GM19035 (cell line): ENCODE data around the gene GPR15LG.
"Not testable (repeated sequence)": the region's sequence is repeated elsewhere in the genome, so short reads cannot be mapped to it uniquely, and the experiment has no call there.

Source experiments
- ATAC-seq: cut with Tn5 transposase; IDR thresholded peaks from one replicate; pipeline ENCODE4 v1.9.1; 2021; ENCODE audit not compliant: unreplicated experiment

Gene GPR15LG

DNA sequence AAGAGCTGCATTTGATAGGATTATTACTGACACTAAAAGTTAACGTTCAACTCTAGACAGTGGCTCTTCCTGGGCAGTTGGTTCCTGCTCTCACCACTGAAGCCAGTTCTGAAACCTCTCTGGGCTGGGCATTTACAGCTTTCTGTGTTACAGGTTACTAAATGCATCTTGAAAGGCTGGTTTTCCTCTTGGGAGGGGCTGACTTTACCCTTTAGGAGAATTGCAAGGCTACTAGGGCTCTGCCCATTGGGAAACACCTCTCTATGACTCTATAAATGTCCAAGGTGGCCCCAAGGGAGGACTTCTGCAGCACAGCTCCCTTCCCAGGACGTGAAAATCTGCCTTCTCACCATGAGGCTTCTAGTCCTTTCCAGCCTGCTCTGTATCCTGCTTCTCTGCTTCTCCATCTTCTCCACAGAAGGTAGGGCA is at the start of gene GPR15LG:
Gene GPR15LG (plus strand): TSS at position 301 of the 429 bp plus-strand sequence. CDS start 51 bp downstream, at position 352.
- peak; percentile 37 for ATAC-seq

DNA sequence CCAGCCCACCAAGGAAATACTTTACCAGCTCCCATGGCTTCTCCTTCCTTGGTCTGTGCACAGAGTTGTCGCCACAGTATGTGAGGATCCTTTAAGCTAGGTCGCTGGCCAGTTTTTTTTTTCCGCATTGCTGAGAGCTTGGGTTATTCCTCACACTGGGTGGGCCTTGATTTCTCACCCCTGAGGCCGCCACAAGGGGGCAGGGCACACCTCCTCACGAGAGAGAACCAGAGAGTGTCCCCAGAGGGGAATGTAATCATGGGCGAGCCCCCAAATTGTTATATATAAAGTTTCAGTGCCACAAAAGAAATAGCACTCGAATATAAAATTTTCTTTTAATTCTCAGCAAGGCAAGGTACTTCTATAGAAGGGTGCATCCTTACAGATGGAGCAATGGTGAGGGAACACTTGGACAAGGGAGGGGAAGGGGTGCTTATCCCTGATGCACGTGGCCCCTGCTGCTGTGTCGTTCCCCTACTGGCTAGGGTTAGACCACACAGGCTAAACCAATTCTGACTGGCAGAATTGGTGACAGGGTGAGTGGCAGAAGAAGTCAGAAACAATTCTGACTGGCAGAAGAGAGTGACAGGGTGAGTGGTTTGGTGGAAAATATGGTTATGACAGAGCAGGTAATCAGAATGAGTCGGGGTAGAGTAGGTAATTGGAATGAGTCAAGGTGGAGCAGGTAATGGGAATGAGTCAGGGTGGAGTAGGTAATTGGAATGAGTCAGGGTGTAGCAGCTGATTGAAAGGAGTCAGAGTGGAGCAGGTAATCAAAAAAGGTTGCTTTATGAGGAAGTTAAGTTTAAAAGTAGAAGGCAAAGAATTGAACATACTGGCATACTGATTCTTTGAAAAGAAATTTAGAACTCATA is 47.5 kb upstream of the GPR15LG start:
- not testable (repeated sequence) for ATAC-seq

DNA sequence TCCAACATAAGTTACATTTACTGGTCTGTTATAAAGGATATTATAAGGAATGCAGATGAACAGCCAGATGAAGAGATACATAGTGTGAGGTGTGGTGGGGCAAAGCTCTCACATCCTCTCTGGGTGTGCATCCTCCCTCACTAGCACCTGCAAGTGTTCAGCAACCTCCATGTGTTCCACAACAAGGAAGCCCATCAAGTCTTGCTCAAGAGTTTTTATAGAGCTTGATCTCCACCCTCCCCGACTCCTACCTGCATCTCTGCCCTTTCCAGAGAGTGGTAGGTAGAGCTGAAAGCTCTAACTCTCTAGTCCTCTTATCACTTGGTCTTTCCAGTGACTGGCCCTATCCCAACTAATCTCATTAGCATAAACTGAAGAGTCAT is 46.8 kb upstream of the GPR15LG start:
- no peak for ATAC-seq

DNA sequence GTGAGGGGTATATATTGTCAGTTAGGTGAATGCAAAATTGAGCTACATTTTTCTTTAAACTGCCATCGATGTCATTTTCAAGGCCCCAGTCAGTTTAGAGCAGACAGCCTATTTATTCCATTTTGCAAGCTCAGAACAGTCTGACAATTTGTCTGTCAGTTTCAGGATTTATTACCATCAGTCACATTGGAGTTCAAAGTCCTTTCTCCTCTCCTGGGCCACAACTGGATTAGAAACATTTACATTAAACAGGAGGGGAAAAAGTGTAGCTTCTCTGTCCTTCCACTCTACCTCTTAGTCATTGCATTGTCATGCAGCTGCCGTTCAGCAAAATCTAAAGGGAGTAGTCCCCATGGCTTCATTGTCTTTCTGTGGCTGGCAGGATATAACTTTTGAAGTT is 37.8 kb upstream of the GPR15LG start:
- ATAC-seq, result no peak

GRCh38 chr10:84137811-84138210 is 35.8 kb upstream of the GPR15LG start:
- no peak for ATAC-seq

GRCh38 chr10:84138478-84139125 is 35.0 kb upstream of the GPR15LG start:
- ATAC-seq, result peak; percentile 1

DNA sequence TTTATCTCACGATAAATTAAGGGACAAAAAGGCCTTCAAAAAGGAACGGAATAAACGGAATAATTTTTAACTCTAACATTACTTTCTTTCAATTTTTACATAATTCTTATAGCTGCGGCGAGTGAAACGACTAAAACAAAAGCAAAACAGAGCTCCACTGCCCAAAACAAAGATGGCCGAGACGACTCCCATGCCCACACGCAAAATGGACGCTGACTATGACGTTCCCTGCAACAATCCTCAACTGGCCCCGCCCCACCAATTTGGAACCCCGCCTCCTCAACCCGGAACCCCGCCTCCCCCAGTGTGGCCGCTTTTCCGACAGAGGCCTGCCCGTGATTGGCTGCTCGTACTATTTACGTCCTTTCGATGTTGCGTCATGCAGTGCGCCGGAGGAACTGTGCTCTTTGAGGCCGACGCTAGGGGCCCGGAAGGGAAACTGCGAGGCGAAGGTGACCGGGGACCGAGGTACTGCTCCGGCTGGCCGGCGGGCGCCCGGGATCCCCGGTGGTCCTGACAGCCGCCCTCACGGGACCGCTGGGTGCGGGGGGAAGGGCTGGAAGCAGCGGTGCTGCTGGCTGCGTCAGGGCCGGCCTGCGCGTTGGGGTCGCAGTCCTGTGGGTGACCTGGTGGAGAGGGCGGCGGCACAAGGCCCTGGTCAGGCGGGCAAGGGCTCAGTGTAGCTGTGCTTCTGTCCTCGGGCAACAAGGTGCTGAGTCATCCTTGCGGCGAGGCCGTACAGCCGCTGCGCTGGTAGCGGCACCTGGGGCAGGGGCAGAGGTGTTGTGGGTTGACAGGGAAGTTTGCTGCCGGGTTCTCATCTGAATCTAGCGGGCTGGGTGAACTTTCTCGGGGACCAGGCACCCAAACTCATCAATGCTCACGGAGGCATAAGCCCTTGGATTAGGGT is 34.2 kb upstream of the GPR15LG start, which contains the start of gene GHITM:
Gene GHITM (plus strand): TSS at position 384 of the 910 bp plus-strand sequence. CDS start 1,992 bp downstream, outside the sequence.
- ATAC-seq, result peak; percentile 98

GRCh38 chr10:84140036-84140379 is 33.6 kb upstream of the GPR15LG start:
- peak; percentile 2 for ATAC-seq

GRCh38 chr10:84147347-84147746 is 26.3 kb upstream of the GPR15LG start:
- ATAC-seq, result no peak

- peak; percentile 48 for ATAC-seq
Observed at GRCh38 chr10:84148006-84148597, 25.5 kb upstream of the GPR15LG start.

DNA sequence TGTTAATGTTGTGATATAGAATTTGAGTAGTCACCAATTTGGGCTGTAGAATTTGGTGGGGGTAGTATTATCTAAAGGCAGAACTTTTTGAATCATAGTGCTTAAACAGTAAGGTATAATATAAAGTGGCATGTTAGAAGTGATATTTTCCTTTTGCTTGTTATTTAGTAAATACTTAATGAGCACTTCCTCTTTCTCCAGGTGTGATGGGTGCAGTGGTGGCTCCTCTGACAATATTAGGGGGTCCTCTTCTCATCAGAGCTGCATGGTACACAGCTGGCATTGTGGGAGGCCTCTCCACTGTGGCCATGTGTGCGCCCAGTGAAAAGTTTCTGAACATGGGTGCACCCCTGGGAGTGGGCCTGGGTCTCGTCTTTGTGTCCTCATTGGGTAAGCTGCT is 23.7 kb upstream of the GPR15LG start:
- no peak for ATAC-seq

DNA sequence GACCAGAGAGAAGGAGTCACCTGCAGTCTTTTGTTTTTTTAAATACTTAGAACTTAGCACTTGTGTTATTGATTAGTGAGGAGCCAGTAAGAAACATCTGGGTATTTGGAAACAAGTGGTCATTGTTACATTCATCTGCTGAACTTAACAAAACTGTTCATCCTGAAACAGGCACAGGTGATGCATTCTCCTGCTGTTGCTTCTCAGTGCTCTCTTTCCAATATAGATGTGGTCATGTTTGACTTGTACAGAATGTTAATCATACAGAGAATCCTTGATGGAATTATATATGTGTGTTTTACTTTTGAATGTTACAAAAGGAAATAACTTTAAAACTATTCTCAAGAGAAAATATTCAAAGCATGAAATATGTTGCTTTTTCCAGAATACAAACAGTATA is 20.8 kb upstream of the GPR15LG start:
- no peak for ATAC-seq

DNA sequence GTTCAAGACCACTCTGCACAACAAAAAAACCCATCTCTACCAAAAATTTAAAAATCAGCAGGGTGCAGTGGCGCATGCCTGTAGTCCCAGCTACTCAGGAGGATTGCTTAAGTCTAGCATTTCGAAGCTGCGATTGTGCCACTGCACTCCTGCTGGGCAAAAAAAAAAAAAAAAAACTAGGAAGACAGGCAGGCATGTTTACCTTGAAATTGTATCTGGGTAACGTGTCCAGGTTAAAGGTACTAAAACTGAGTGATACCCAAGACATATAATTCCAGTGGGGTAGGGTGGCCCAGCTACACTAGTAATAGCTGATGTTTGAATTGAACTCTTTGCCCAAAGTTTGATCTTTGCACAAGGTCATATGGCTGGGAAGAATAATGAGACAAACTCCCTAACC is 18.1 kb upstream of the GPR15LG start:
- no peak for ATAC-seq

DNA sequence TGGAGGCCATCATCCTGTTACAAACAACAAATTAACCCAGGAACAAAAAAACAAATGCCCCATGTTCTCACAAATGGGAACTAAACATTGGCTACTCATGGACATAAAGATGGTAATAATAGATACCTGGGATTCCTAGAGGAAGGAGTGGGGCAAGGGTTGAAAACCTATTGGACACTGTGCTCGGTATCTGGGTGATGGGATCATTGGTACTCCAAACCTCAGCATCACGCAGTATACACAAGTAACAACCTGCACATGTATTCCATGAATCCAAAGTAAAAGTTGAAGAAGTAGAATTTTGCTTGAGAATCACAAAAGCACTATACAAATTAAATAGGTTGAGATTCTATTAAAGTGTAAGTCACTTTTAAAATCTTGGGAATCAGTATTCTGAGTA is 17.6 kb upstream of the GPR15LG start:
- no peak for ATAC-seq

DNA sequence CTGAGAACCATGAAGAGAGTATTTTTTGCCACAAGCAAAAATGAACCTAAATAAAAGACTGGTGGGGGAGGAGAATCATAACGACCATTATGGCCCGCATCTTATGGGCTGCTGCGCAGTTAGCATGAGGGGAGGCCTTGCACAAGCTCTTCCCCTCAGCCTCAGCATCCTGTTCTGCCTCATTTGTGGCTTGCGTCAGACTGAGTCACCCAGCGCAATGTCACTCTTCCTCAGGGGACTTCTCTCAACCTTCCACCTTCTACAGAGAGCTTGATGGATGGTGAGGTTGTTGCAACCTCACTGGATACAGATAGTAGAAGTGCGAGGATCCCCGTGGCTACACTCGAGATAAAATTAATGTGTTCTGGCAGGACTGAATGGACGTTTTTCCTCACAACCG is 16.8 kb upstream of the GPR15LG start:
- ATAC-seq, result peak; percentile 62

DNA sequence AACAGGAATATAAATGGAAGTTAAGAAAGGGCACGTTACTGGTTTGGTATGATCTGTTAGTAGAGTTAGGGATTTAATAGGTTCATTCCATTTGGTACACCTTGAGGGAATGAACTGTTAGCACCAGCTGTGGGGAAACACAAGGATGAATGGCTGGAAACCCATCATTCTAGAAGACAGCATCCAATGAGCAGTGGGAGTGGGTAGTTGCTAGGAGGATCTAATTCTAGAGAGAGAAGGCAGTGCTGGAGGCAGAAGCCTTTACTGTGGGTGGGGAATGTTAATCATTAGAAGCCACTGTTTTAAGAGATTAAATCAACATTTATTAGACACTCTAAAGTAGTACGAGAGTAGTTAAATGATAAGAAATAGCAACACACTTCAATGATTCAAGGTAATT is 15.5 kb upstream of the GPR15LG start:
- ATAC-seq, result no peak

DNA sequence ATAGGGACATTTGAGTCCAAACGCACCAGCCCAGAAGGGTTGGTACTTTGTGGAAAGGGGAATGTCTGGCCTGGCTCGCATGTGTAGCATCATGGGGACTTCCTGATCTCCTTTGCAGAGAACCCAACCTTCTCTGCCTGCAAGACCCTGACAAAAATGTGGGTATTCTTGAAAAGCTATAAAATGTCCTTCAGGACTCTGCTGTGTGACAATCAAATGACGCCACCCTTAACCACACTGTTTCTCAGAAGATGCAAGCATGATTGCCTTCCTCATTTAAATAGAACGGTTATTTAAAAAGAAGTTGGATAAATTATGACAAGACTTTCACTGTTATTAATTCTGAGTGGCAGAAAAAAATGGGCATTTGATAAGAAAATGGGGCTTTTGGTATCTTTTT is 15.1 kb upstream of the GPR15LG start:
- ATAC-seq, result no peak

- no peak for ATAC-seq
Observed at GRCh38 chr10:84159076-84159685, 14.4 kb upstream of the GPR15LG start.

GRCh38 chr10:84160663-84161362 is 12.8 kb upstream of the GPR15LG start:
- ATAC-seq, result no peak

GRCh38 chr10:84163996-84164395 is 9.6 kb upstream of the GPR15LG start:
- no peak for ATAC-seq
